ENCODE results near the gene NDE1.

Gene NDE1

DNA sequence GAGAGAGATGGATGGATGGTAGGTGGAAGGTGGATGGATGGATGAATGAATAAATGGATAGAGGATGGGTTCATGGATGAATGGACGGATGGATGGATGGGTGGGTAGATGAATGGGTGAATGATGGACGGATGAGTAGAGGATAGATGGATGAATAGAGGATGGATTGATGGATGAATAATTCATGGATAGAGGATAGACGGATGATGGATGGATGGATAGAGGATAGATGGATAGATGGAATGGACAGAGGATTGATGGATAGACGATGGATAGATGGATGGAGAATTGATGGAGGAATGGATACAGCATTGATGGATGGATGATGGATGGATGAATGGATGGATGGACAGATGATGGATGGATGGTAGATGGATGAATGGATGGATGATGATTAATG, 115.1 kb downstream of the NDE1 start:
- DNase-seq (ENCODE audit: low read depth in 1 of 2, low spot score in 1 of 2), result no peak

DNA sequence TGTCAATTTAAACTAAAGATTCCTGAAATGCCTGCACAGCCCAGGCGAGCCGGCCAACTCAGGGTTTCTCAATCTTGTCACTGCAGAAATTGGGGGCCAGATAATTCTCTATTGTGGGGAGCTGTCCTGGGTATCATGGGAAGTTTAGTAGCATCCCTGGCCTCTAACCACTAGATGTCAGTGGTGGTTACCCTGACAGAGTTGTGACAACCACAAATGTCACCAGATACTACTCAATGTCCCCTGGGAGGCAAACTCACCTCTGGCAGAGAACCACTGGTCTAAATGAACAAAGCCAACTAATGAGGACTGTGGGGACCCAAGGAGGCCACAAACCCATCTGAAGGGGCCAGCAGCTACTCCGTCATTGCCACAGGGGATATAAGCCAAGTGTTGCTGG, 115.8 kb downstream of the NDE1 start:
- DNase-seq (ENCODE audit: low read depth in 1 of 2, low spot score in 1 of 2), result no peak

GRCh38 chr16:15766918-15767317, 116.9 kb downstream of the NDE1 start:
- DNase-seq (ENCODE audit: low read depth in 1 of 2, low spot score in 1 of 2), result no peak

GRCh38 chr16:15768201-15768600, 118.2 kb downstream of the NDE1 start:
- no peak for DNase-seq (ENCODE audit: low read depth in 1 of 2, low spot score in 1 of 2)

DNA sequence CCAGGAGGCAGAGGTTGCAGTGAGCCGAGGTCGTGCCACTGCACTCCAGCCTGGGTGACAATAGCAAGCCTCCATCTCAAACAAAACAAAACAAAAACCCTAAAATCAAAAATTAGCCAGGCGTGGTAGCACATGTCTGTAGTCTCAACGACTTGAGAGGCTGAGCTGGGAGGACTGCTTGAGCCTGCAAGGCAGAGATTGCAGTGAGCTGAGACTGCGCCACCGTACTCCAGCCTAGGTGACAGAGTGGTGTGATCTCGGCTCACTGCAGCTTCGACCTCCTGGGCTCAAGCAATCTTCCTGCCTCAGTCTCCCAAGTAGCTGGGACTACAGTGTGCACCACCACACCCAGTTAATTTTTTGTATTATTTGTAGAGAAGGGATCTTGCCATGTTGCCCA, 119.2 kb downstream of the NDE1 start:
- no peak for DNase-seq (ENCODE audit: low read depth in 1 of 2, low spot score in 1 of 2)

DNA sequence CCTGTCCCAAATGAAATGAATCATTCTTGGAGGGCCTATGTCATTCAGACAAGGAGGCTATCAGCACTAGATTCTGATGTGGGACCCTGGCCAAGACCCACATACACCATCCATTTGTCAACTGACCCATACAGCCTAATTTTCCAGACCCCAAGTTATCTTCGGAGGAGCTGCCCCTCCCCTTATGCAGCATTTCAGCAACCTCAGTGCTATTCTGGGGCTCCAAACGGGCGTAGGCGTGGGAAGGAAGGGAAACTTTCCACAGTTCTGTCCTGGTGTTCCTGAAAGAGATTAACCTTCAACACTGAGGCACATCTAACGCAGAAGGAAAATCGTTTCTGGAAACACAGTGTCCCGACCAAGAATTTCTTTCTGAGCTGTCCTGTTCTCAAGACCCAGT, 120.1 kb downstream of the NDE1 start:
- DNase-seq (ENCODE audit: low read depth in 1 of 2, low spot score in 1 of 2), result no peak

DNA sequence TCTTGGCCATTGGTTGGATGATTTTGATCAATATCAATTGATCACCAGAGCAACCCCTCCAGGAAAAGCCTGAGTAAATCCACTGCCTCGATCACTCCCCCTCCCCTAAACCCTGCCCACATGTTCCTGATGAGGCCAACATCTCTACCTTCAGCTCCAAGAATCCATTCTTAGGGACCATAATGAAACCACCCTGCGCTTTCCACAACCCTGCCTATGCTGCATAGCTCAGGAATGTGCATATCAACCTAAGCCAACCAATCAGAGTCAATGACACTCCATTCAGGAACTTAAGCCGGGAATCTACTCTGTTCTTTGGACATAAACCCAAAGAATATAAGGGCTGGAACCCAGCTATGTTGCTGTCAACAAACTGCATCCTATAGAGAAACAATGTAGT, 120.5 kb downstream of the NDE1 start:
- DNase-seq (ENCODE audit: low read depth in 1 of 2, low spot score in 1 of 2), result no peak

GRCh38 chr16:15771694-15772093, 121.6 kb downstream of the NDE1 start:
- DNase-seq (ENCODE audit: low read depth in 1 of 2, low spot score in 1 of 2), result no peak

- DNase-seq (ENCODE audit: low read depth in 1 of 2, low spot score in 1 of 2), result no peak
These were observed 122.7 kb downstream of the NDE1 start for GRCh38 chr16:15772579-15773293.

- no peak for DNase-seq (ENCODE audit: low read depth in 1 of 2, low spot score in 1 of 2)
These were observed 123.9 kb downstream of the NDE1 start for GRCh38 chr16:15773968-15774367.

- DNase-seq (ENCODE audit: low read depth in 1 of 2, low spot score in 1 of 2), result no peak
These were observed 125.2 kb downstream of the NDE1 start for GRCh38 chr16:15775209-15775608.

GRCh38 chr16:15775663-15776304, 125.7 kb downstream of the NDE1 start:
- no peak for DNase-seq (ENCODE audit: low read depth in 1 of 2, low spot score in 1 of 2)

Data from stimulated activated CD4-positive, alpha-beta T cell treated with anti-CD3 and anti-CD28 coated beads, Interleukin-15, amount 100 ng/mL, for 1 hour (primary cell).